ENCODE results near the gene COL23A1. TPM values are rescaled to one million over a fixed set of nuclear protein-coding genes. Genes with fewer than 3 reads are reported as not detected.

Gene COL23A1
- total and polyA plus RNA-seq, 2 of the 13 experiments (the other 11 are each of a cell fraction or from before 2014, with no cell fraction given): not detected

DNA sequence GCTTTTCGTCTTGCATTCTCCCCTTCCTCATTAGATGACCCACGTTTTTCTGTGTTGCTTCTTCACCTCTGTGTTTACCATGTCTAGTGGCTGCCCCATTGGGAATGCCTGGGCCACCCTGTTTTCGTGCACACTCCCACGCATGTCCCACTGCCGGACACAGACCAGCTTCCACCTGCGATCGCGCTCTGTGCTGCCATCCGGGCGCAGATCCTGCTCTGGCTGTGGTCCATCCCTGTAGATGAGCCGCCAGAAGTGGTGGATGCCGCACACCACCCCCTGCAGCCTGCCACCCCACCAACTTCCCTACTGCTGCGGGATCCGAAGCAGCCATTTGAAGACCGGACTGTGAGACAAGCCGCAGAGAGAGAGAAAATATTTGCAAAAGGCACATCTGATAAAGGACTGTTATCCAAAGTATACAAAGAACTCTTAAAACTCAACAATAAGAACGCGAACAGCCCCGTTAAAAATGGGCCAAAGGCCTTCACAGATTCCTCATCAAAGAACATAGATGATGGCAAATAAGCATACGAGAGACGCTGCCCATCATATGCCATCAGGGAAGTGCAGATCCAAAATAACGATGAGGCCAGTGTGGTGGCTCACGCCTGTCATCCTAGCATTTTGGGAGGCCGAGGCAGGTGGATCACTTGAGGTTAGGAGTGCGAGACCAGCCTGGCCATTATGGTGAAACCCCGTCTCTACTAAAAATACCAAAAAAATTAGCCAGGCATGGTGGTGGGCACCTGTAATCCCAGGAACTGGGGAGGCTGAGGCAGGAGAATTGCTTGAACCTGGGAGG, 163.7 kb downstream of the COL23A1 start:
- Histone ChIP-seq H2AFZ (ENCODE audit: low read length) (no peak overlapping the region), H3K9ac (ENCODE audit: insufficient read depth, low read depth, low read length) (no peak overlapping the region), H3K27me3 (ENCODE audit: control insufficient read depth in 1 of 2, insufficient read depth in 2 of 2, low read length in 2 of 2) (peaks cover 0 to 16% of the 10 kb centered on the region in 2 experiments; a peak in 3 of 5 replicates), H3K79me2 (ENCODE audit: insufficient read depth, low read length) (no peaks in the 10 kb centered on the region), H4K20me1 (ENCODE audit: insufficient read depth, low read length) (no peaks in the 10 kb centered on the region), H3K4me3 (replicated peaks in 1 of 3; ENCODE audit: insufficient read depth in 1 of 3, low read depth in 2 of 3, low read length in 3 of 3) (no peak overlapping the region), H3K36me3 (replicated peaks in 1 of 2; ENCODE audit: control insufficient read depth in 1 of 2, insufficient read depth in 2 of 2, low read length in 2 of 2) (no peaks in the 10 kb centered on the region), H3K4me1 (ENCODE audit: insufficient read depth, low read length) (0 out of 2 replicates have a peak, but pooled peaks cover 8% of the 10 kb centered on the region), H3K9me3 (ENCODE audit: low read length) (no peaks in the 10 kb centered on the region), H3K27ac (ENCODE audit: extremely low read length, insufficient read depth, low read length) (no peak overlapping the region), H3K4me2 (ENCODE audit: low read depth, low read length) (no peak overlapping the region)
- ChIA-PET POLR2A (no interaction called here), CTCF (ENCODE audit: low intra/inter-chr PET ratio, low total read pairs) (no interaction called here)
- TF ChIP-seq TBX2 (CRISPR knock-in tag; IDR thresholded peaks at IDR 0.05; ENCODE audit: borderline replicate concordance): no peak
- DNase-seq (ENCODE audit: low spot score) (no peak), ATAC-seq (no peak), FAIRE-seq (no peak)
- 34% methylated on average over 26 of the region's 26 CpGs for WGBS (ENCODE audit: low lambda C conversion rate)
- BruUV-seq (replicated peaks): no TSS peak
- intact Hi-C loops (cut with micrococcal nuclease; ENCODE audit: unreplicated experiment): no loop called here
- in situ Hi-C loops (cut with HindIII; ENCODE audit: extremely low pct_ligation_motif_present, low pct_unique_long_range_greater_than_20kb): no loop called here

DNA sequence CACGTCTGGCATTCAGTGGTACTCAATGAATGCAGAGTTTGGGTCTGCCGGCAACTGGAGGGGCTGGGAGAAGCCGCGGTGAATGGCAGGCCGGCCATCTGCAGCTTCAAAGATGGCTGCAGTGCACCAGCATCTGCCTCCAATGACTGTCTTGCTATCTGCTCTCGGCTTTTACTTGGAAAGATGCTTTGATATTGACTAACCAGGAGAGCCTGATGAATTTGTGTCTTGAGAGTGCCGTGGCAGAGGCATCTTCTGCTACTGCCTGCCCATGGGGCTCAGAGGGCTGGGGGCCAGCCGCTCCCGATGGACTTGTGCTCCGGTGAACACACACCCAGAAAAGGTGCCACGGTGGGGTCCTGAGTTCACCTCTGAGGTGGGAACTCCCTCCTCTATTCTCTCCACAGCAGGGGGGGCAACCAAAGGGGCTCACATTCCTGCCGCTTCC, 164.5 kb downstream of the COL23A1 start:
- Histone ChIP-seq H3K9ac (ENCODE audit: insufficient read depth, low read depth, low read length) (no peak overlapping the region), H3K36me3 (replicated peaks in 1 of 2; ENCODE audit: control insufficient read depth in 1 of 2, insufficient read depth in 2 of 2, low read length in 2 of 2) (no peaks in the 10 kb centered on the region), H3K79me2 (ENCODE audit: insufficient read depth, low read length) (no peaks in the 10 kb centered on the region), H3K4me1 (ENCODE audit: insufficient read depth, low read length) (0 out of 2 replicates have a peak, but pooled peaks cover 8% of the 10 kb centered on the region), H4K20me1 (ENCODE audit: insufficient read depth, low read length) (no peaks in the 10 kb centered on the region), H3K9me3 (ENCODE audit: low read length) (no peaks in the 10 kb centered on the region), H3K4me3 (replicated peaks in 1 of 3; ENCODE audit: insufficient read depth in 1 of 3, low read depth in 2 of 3, low read length in 3 of 3) (no peak overlapping the region), H3K27me3 (ENCODE audit: control insufficient read depth in 1 of 2, insufficient read depth in 2 of 2, low read length in 2 of 2) (peaks cover 0 to 11% of the 10 kb centered on the region in 2 experiments; a peak in 3 of 5 replicates), H3K27ac (ENCODE audit: extremely low read length, insufficient read depth, low read length) (no peak overlapping the region), H3K4me2 (ENCODE audit: low read depth, low read length) (no peak overlapping the region), H2AFZ (ENCODE audit: low read length) (no peak overlapping the region)
- ATAC-seq: no peak
- no peak for DNase-seq (ENCODE audit: low spot score)
- FAIRE-seq: no peak
- in situ Hi-C loops (cut with HindIII; ENCODE audit: extremely low pct_ligation_motif_present, low pct_unique_long_range_greater_than_20kb) (no loop called here), intact Hi-C loops (cut with micrococcal nuclease; ENCODE audit: unreplicated experiment) (no loop called here)
- 57% methylated on average over 6 of the region's 12 CpGs for WGBS (ENCODE audit: low lambda C conversion rate)
- no TSS peak for BruUV-seq (replicated peaks)
- ChIA-PET CTCF (ENCODE audit: low intra/inter-chr PET ratio, low total read pairs) (no interaction called here), POLR2A (no interaction called here)
- no peak for TF ChIP-seq NCOA2 (CRISPR knock-in tag; IDR thresholded peaks at IDR 0.05)
- TF ChIP-seq GMEB2 (CRISPR knock-in tag; IDR thresholded peaks at IDR 0.05; ENCODE audit: low read depth): no peak
- TF ChIP-seq ARHGAP35 (CRISPR knock-in tag; IDR thresholded peaks at IDR 0.05; ENCODE audit: borderline replicate concordance): no peak
- TF ChIP-seq, protein P1, sequence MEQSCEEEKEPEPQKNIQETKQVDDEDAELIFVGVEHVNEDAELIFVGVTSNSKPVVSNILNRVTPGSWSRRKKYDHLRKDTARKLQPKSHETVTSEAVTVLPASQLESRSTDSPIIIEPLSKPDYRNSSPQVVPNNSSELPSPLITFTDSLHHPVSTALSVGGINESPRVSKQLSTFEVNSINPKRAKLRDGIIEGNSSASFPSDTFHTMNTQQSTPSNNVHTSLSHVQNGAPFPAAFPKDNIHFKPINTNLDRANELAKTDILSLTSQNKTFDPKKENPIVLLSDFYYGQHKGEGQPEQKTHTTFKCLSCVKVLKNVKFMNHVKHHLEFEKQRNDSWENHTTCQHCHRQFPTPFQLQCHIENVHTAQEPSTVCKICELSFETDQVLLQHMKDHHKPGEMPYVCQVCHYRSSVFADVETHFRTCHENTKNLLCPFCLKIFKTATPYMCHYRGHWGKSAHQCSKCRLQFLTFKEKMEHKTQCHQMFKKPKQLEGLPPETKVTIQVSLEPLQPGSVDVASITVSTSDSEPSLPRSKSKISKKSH (CRISPR knock-in tag; IDR thresholded peaks at IDR 0.05; ENCODE audit: borderline replicate concordance): no peak
- no peak for TF ChIP-seq MXD1 (CRISPR knock-in tag; IDR thresholded peaks at IDR 0.05)
- no peak for TF ChIP-seq DZIP1 (CRISPR knock-in tag; IDR thresholded peaks at IDR 0.05)
- TF ChIP-seq REXO4 (CRISPR knock-in tag; IDR thresholded peaks at IDR 0.05; ENCODE audit: borderline replicate concordance): no peak
- TF ChIP-seq SMAD1 (CRISPR knock-in tag; IDR thresholded peaks at IDR 0.05; ENCODE audit: borderline replicate concordance, low read depth): no peak
